Stimulated activated CD8-positive, alpha-beta memory T cell treated with anti-CD3 and anti-CD28 coated beads, Interleukin-7, amount 100 ng/mL, for 48 hours (primary cell): ENCODE measurements around the gene SNRPA.
A peak's percentile ranks its signal among the peaks of the same experiment; 100 is the strongest.
"Not testable (repeated sequence)": the region's sequence is repeated elsewhere in the genome, so short reads cannot be mapped to it uniquely, and the experiment has no call there.

ENCODE experiments used
- DNase-seq, 2 donors: peaks; one replicate each; pipeline ENCODE4 v3.0.0-alpha.2; 2020; ENCODE audit warnings: low read depth in 1 of 2; ENCODE audit errors: extremely low read depth in 1 of 2

SNRPA gene

GRCh38 chr19:40743926-40744325 is 7.1 kb upstream of the SNRPA start:
- DNase-seq: no peak

- DNase-seq: no peak
Observed at GRCh38 chr19:40744554-40745401, 6.2 kb upstream of the SNRPA start.

- no peak for DNase-seq
Observed at GRCh38 chr19:40745402-40745780, 5.6 kb upstream of the SNRPA start.

- no peak for DNase-seq
Observed at GRCh38 chr19:40747536-40747935, 3.5 kb upstream of the SNRPA start.

DNA sequence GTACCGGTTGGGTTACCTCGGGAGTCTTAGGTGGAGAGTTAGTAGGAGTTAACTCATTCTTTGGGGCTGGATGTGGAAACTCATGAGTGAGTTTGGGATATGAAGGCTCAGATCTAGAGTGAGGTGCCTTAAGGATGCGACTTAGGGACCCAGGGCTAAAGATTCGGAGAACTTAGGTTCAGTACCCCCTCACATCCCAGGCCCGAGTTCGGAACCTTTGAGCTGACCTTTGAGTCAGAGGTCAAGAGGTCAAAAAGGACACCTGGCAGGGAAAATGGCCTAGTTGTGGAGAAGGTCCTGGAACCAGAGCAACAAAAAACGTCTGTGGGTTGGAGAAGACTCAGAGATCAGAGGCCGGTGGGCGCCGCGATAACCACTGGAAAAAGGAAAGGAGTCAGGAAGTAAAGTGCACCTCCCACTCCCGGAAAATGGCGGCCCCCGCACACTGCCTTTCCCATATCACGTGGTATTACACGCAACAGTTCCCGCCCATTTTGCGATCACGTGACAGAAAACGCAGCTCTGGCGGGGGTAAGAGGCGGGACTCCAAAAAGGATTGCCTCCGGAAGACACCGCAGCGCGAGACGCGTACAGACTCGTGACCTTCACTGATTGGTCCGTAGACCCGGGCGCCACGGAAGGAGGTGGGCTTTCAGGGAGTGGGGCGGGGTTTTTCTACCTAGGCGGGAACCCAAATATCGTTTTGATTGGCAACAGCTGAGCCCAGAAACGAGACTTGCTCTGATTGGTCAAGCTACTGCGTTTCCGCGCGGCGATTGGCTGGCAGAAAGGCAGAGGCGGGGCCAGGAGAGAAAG is 737 bp upstream of the SNRPA start, which contains the start of gene ACTMAP:
Gene ACTMAP, minus strand, starts transcription at position 420 of the 816 bp plus-strand sequence. CDS start 674 bp downstream, outside the sequence.
- peak; percentile 98 to 100 for DNase-seq

DNA sequence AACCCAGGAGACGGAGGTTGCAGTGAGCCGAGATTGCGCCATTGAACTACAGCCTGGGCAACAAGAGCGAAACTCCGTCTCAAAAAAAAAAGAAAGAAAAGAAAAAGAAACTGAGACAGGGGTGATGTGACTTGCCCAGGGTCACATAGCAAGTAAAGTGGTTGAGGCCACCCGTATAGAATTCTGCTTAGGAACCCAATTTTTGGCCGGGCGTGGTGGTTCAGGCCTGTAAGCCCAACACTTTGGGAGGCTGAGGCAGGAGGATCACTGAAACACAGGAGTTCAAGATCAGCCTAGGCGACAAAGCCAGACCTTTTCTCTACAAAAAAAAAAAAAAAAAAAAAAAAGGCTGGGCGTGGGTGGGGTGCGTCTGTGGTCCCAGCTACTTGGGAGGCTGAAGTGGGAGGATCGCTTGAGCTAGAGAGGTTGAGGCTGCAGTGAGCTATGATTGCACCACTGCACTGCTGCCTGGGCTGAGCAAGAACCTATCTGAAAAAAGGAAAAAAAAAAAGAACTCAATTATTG is 1.3 kb downstream of the SNRPA start:
- DNase-seq: no peak

- DNase-seq: peak in 1 of 2 donors; percentile 73
Observed at GRCh38 chr19:40754611-40755247, 3.7 kb downstream of the SNRPA start.

DNA sequence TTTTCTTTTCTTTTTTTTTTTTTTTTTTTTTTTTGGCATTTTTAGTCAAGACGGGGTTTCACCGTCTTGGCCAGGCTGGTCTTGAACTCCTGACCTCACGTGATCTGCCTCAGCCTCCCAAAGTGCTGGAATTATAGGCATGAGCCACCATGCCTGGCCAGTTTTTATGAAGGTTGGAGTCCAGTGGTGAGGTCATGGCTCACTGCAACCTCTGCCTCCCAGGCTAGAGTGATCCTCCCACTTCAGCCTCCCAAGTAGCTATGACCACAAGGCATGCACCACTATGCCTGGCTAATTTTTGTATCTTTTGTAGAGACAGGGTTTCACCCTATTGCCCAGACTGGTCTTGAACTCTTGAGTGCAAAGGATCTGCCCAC is 4.2 kb downstream of the SNRPA start:
- DNase-seq: no peak

- DNase-seq: no peak
Observed at GRCh38 chr19:40755791-40756190, 4.8 kb downstream of the SNRPA start.

DNA sequence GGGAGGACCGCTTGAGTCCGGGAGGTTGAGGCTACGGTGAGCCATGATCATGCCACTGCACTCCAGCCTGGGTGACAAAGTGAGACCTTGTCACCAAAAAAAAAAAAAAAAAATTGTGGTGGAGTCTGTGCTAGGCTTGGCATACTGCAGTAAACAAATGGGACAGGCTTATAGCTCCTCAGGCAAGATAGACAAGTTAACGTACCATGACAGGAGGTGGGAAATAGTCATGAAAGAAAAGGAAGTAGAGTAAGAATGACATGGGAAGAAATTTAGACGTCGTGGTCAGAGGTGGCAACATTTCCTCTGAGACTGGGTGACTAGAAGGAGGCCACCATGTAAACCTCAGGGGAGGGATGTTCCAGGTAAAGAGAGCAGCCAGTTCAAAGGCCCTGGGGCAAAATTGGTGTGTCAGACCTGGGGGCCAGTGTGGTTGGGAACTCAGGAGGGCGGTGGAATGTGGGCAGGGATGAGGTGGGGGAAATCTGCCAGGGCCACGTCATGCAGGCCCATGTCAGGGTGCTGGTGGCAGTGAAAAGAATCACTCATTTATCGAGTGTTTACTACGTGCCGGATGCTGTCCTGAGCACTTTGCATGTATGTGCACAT is 5.6 kb downstream of the SNRPA start:
- DNase-seq: peak in 1 of 2 donors; percentile 70

- no peak for DNase-seq
Observed at GRCh38 chr19:40758491-40758890, 7.5 kb downstream of the SNRPA start.

DNA sequence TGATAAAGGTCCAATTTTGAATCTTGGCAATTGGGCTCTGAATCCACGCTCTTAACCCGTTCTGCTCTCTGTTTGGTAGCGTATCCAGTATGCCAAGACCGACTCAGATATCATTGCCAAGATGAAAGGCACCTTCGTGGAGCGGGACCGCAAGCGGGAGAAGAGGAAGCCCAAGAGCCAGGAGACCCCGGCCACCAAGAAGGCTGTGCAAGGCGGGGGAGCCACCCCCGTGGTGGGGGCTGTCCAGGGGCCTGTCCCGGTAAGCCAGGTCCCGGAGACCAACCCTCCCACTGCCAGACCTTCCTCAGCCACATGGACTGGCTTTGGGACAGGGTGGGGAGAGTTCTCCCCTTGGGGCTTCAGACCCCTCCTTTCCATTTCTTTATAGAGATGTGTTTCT is 8.3 kb downstream of the SNRPA start:
- DNase-seq: no peak

- DNase-seq: no peak
Observed at GRCh38 chr19:40762754-40763470, 11.9 kb downstream of the SNRPA start.

- DNase-seq: no peak
Observed at GRCh38 chr19:40763526-40763925, 12.5 kb downstream of the SNRPA start.

- peak in 1 of 2 donors; percentile 66 for DNase-seq
Observed at GRCh38 chr19:40763963-40764362, 13.0 kb downstream of the SNRPA start.

DNA sequence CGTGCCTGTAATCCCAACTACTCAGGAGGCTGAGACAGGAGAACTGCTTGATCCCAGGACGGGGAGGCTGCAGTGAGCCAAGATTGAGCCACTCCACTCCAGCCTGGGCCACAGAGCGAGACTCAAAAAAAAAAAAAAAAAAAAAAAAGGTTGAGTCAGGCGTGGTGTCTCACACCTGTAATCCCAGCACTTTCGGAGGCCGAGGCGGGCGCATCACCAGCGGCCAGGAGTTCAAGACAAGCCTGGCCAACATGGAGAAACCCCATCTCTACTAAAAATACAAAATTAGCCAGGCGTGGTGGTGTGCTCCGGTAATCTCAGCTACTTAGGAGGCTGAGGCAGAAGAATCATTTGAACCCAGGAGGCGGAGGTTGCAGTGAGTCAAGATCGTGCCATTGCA is 15.4 kb downstream of the SNRPA start:
- DNase-seq: not testable (repeated sequence)

- no peak for DNase-seq
Observed at GRCh38 chr19:40768869-40769268, 17.9 kb downstream of the SNRPA start.

GRCh38 chr19:40771101-40771862 is 20.3 kb downstream of the SNRPA start:
- DNase-seq: not testable (repeated sequence)

GRCh38 chr19:40774916-40775631 is 24.1 kb downstream of the SNRPA start, which contains the start of gene MIA:
TSS of gene MIA (plus strand) at chr19:40775521. CDS start at chr19:40775543, 22 bp downstream.
- DNase-seq: no peak
